Measurements from ENCODE around the gene GPRC6A.
A peak's percentile ranks its signal among the peaks of the same experiment; 100 is the strongest.

The GPRC6A gene

GRCh38 chr6:116783852-116784251 lies 45.0 kb downstream of the GPRC6A start:
- no peak for DNase-seq

- DNase-seq, result no peak
Observed at GRCh38 chr6:116779573-116780164, 49.2 kb downstream of the GPRC6A start.

- DNase-seq, result no peak
Observed at GRCh38 chr6:116773886-116774285, 55.0 kb downstream of the GPRC6A start.

GRCh38 chr6:116772450-116772849 lies 56.4 kb downstream of the GPRC6A start:
- DNase-seq, result no peak

GRCh38 chr6:116767715-116768114 lies 61.2 kb downstream of the GPRC6A start:
- DNase-seq, result no peak

- no peak for DNase-seq
Observed at GRCh38 chr6:116766506-116767176, 62.2 kb downstream of the GPRC6A start.

- peak in 1 of 2 donors; percentile 13 for DNase-seq
Observed at GRCh38 chr6:116764961-116765841, 63.7 kb downstream of the GPRC6A start, which contains the start of gene FAM162B. Gene FAM162B (minus strand): TSS chr6:116765719. CDS start chr6:116765576, 143 bp downstream.

- DNase-seq, result no peak
Observed at GRCh38 chr6:116764629-116764960, 64.3 kb downstream of the GPRC6A start.

- DNase-seq, result no peak
Observed at GRCh38 chr6:116763906-116764628, 64.8 kb downstream of the GPRC6A start.

- no peak for DNase-seq
Observed at GRCh38 chr6:116763048-116763447, 65.8 kb downstream of the GPRC6A start.

GRCh38 chr6:116762235-116762634 lies 66.6 kb downstream of the GPRC6A start:
- no peak for DNase-seq

GRCh38 chr6:116761779-116762178 lies 67.1 kb downstream of the GPRC6A start:
- DNase-seq, result no peak

GRCh38 chr6:116745176-116745575 lies 83.7 kb downstream of the GPRC6A start:
- DNase-seq, result no peak

All from stimulated activated CD4-positive, alpha-beta T cell treated with anti-CD3 and anti-CD28 coated beads, Interleukin-2, amount 100 ng/mL, for 24 hours (primary cell).